HEK293T (cell line): ENCODE data around the gene EIF4E2.
A peak's percentile ranks its signal among the peaks of the same experiment; 100 is the strongest.

ENCODE experiments used
- CTCF ChIA-PET: fragments of 350-600 bp; formaldehyde crosslinking; extraction: SDS; loops from one replicate; lab custom pipeline; 2021; ENCODE audit warnings: antibody characterized with exemption, inconsistent platforms; lab: Yijun Ruan, JAX
- POLR2A ChIA-PET: fragments of 350-600 bp; formaldehyde crosslinking; extraction: SDS; loops from one replicate; lab custom pipeline; 2020; ENCODE audit warnings: antibody characterized with exemption, inconsistent platforms; lab: Yijun Ruan, JAX
- DNase-seq: peaks from one replicate; pipeline ENCODE4 v3.0.0; 2012; ENCODE audit warnings: mixed read lengths; ENCODE audit errors: extremely low spot score
- ARNT ChIP-seq: fragments of 450-650 bp; IDR thresholded peaks from 2 replicates; pipeline ENCODE4 v1.6.1; 2017; ENCODE audit warnings: mild to moderate bottlenecking
- BHLHE40 ChIP-seq: fragments of 450-650 bp; IDR thresholded peaks from 2 replicates; pipeline ENCODE4 v1.6.1; 2016; ENCODE audit warnings: mild to moderate bottlenecking, moderate library complexity, borderline replicate concordance
- CTBP1 ChIP-seq: fragments of 450-650 bp; IDR thresholded peaks from 2 replicates; pipeline ENCODE4 v1.6.1; 2016; ENCODE audit warnings: borderline replicate concordance
- ELF4 ChIP-seq: fragments of 450-650 bp; IDR thresholded peaks from 2 replicates; pipeline ENCODE4 v1.6.1; 2017; ENCODE audit warnings: antibody characterized with exemption
- FOXA1 ChIP-seq: fragments of 450-650 bp; IDR thresholded peaks from 2 replicates; pipeline ENCODE4 v1.6.1; 2016; ENCODE audit warnings: mild to moderate bottlenecking
- FOXK2 ChIP-seq: fragments of 450-650 bp; IDR thresholded peaks from 2 replicates; pipeline ENCODE4 v1.6.1; 2016; ENCODE audit warnings: mild to moderate bottlenecking
- FOXM1 ChIP-seq: fragments of 450-650 bp; IDR thresholded peaks from 2 replicates; pipeline ENCODE4 v1.6.1; 2017; ENCODE audit warnings: mild to moderate bottlenecking, borderline replicate concordance
- HDGF ChIP-seq: fragments of 450-650 bp; IDR thresholded peaks from 2 replicates; pipeline ENCODE4 v1.6.1; 2017; ENCODE audit warnings: antibody characterized with exemption, borderline replicate concordance
- L3MBTL2 ChIP-seq: fragments of 450-650 bp; conservative IDR thresholded peaks from 2 replicates; pipeline ENCODE4 v1.6.1; 2016; ENCODE audit warnings: mild to moderate bottlenecking
- LEF1 ChIP-seq: fragments of 450-650 bp; IDR thresholded peaks from 2 replicates; pipeline ENCODE4 v1.6.1; 2017; ENCODE audit warnings: mild to moderate bottlenecking, borderline replicate concordance
- NFRKB ChIP-seq: fragments of 450-650 bp; IDR thresholded peaks from 2 replicates; pipeline ENCODE4 v1.6.1; 2016; ENCODE audit warnings: mild to moderate bottlenecking, moderate library complexity
- SP1 ChIP-seq: fragments of 450-650 bp; IDR thresholded peaks from 2 replicates; pipeline ENCODE4 v1.6.1; 2017
- SUZ12 ChIP-seq: fragments of 450-650 bp; IDR thresholded peaks from 2 replicates; pipeline ENCODE4 v1.6.1; 2016; ENCODE audit warnings: mild to moderate bottlenecking
- TARDBP ChIP-seq: fragments of 450-650 bp; IDR thresholded peaks from 2 replicates; pipeline ENCODE4 v1.6.1; 2016
- ZNF384 ChIP-seq: fragments of 450-650 bp; IDR thresholded peaks from 2 replicates; pipeline ENCODE4 v1.6.1; 2016
- TF ChIP-seq, protein P1 (sequence below): fragments of 450-650 bp; IDR thresholded peaks from 2 replicates; pipeline ENCODE4 v1.6.1; 2016

Gene EIF4E2

GRCh38 chr2:232540441-232541041 is 9.9 kb upstream of the EIF4E2 start:
- ChIA-PET POLR2A (no interaction called here), CTCF (no interaction called here)
- TF ChIP-seq ARNT (no peak), ZNF384 (no peak), SP1 (no peak), LEF1 (no peak), SUZ12 (no peak), NFRKB (no peak), FOXK2 (no peak), FOXM1 (no peak), FOXA1 (no peak), BHLHE40 (no peak), ELF4 (no peak), L3MBTL2 (no peak), HDGF (no peak), CTBP1 (no peak), TARDBP (no peak)
- TF ChIP-seq, protein P1, sequence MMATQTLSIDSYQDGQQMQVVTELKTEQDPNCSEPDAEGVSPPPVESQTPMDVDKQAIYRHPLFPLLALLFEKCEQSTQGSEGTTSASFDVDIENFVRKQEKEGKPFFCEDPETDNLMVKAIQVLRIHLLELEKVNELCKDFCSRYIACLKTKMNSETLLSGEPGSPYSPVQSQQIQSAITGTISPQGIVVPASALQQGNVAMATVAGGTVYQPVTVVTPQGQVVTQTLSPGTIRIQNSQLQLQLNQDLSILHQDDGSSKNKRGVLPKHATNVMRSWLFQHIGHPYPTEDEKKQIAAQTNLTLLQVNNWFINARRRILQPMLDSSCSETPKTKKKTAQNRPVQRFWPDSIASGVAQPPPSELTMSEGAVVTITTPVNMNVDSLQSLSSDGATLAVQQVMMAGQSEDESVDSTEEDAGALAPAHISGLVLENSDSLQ: no peak
- no peak for DNase-seq

- ChIA-PET CTCF (no interaction called here), POLR2A (no interaction called here)
- TF ChIP-seq ARNT: no peak
- TF ChIP-seq FOXM1: no peak
- DNase-seq: no peak
Measured at GRCh38 chr2:232541195-232541960, 9.1 kb upstream of the EIF4E2 start.

DNA sequence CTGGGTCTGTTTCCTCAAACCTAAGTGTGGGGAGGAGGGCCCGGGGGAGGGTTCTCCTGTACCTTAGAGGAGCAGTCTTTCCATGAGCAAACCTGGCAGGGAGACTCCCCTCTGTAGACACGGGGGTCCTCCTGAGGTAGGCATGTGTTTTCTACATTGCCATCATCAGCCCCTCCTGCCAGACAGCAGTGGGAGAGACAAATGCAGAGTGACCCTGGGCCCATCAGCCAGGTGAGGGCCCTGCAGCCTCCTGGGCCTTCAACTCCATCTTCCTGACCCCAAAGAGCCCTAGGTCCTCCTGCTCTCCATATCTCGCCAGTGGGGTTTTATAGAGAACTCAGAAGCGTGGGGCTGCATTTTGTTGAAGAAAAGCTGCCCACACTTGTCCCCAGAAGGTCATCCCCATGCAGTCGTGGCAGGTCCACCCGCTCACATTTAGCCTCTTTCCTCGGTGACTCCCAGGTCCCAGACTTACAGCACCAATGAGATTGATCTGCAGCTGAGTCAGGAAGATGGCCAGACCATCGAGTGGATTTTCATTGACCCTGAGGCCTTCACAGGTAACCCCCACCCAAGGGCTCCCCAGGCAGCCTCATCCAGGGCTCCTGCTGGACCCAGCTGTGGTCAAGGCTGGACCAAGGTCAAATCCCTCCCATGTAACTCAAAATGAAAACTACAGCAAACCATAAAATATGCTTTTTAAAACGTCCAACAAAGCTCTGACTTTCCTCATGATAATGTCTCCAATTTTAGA is 8.4 kb upstream of the EIF4E2 start:
- POLR2A ChIA-PET: interaction anchor here (0.9 kb wide), 1 partner anchor 8 kb away, joined by 4 read pairs; the partner anchor contains the start of genes EIF4E2 and TIGD1
- TF ChIP-seq SUZ12: no peak
- TF ChIP-seq ELF4: no peak
- TF ChIP-seq ARNT: no peak
- no peak for TF ChIP-seq ZNF384
- TF ChIP-seq SP1: no peak
- TF ChIP-seq TARDBP: no peak
- no peak for TF ChIP-seq FOXK2
- TF ChIP-seq, protein P1: no peak
- no peak for TF ChIP-seq NFRKB
- TF ChIP-seq FOXA1: no peak
- TF ChIP-seq CTBP1: no peak
- no peak for TF ChIP-seq L3MBTL2
- TF ChIP-seq HDGF: no peak
- TF ChIP-seq LEF1: no peak
- CTCF ChIA-PET: no interaction called here
- DNase-seq: no peak

DNA sequence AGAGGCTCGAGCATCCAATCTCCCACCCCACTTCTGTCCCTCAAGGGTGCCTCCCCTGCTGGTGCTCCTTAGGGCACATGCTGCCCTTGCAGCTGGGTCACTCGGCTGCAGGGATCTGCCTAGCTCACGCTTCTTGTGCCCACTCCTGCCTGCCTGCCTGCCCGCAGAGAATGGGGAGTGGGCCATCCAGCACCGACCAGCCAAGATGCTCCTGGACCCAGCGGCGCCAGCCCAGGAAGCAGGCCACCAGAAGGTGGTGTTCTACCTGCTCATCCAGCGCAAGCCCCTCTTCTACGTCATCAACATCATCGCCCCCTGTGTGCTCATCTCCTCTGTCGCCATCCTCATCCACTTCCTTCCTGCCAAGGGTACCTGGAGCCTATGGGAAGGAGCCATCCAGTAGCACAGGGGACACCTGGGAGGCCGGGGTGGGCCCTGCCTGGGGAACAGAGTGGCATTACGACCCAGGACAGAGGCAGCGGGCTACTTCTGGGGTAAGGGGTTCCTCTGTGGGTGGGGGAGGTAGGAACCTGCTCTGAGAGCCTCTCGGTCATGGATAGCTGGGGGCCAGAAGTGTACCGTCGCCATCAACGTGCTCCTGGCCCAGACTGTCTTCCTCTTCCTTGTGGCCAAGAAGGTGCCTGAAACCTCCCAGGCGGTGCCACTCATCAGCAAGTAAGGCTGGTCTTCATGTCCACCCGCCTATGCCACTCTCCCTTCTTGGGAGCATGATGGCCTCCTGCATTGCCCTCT is 7.6 kb upstream of the EIF4E2 start:
- CTCF ChIA-PET: no interaction called here
- peak; percentile 3 for DNase-seq
- POLR2A ChIA-PET: interaction anchor here (0.9 kb wide), 1 partner anchor 8 kb away, joined by 4 read pairs; the partner anchor contains the start of genes EIF4E2 and TIGD1
- TF ChIP-seq FOXK2 (no peak), TARDBP (no peak), NFRKB (no peak), CTBP1 (no peak), FOXM1 (no peak), ZNF384 (no peak), LEF1 (no peak), ELF4 (no peak), HDGF (no peak), BHLHE40 (no peak), SUZ12 (no peak)
- TF ChIP-seq, protein P1: no peak

GRCh38 chr2:232543491-232543890 is 7.0 kb upstream of the EIF4E2 start:
- no peak for DNase-seq
- POLR2A ChIA-PET: no interaction called here
- CTCF ChIA-PET: no interaction called here
- TF ChIP-seq ARNT (no peak), TARDBP (no peak), LEF1 (no peak), SP1 (no peak), NFRKB (no peak), ELF4 (no peak), FOXA1 (no peak), FOXM1 (no peak), BHLHE40 (no peak), FOXK2 (no peak), SUZ12 (no peak), CTBP1 (no peak), ZNF384 (no peak), HDGF (no peak), L3MBTL2 (no peak)
- TF ChIP-seq, protein P1: no peak
